HepG2 (cell line): Measurements from ENCODE around the gene PURB. TPM values are rescaled to one million over a fixed set of nuclear protein-coding genes. Genes with fewer than 3 reads are reported as not detected.

Experiments
- ATAC-seq: fragments of 200-7000 bp; cut with Tn5 transposase; 3 replicates; pipeline ENCODE4 v1.9.1; 2020; ENCODE audit warnings: mild to moderate bottlenecking, moderate library complexity
- BruUV-seq: library from RNA; stranded (reverse); fragments of 400-500 nt; replicated peaks from 2 replicates; lab custom pipeline; 2021; lab: Mats Ljungman, UMichigan
- CTCF ChIA-PET: fragments of 300-600 bp; formaldehyde crosslinking; extraction: SDS; loops from one replicate; lab custom pipeline; 2021; ENCODE audit warnings: low total read pairs, inconsistent platforms, low intra/inter-chr PET ratio; lab: Yijun Ruan, JAX
- POLR2A ChIA-PET: fragments of 350-600 bp; sonication (Branson Sonifier 250); formaldehyde crosslinking; loops from one replicate; lab custom pipeline; 2020; ENCODE audit warnings: antibody characterized with exemption, inconsistent platforms; lab: Yijun Ruan, JAX
- DNase-seq: peaks from one replicate; pipeline ENCODE4 v3.0.0-alpha.2; 2015; ENCODE audit warnings: low spot score
- FAIRE-seq: peaks from 3 replicates; lab custom pipeline; 2011; peaks lifted over from hg19 to GRCh38; lab: Jason Lieb, UNC
- H2AFZ ChIP-seq: one replicate; pipeline ENCODE4 v1.6.1; 2011; ENCODE audit warnings: low read length, inconsistent platforms
- H3K27ac ChIP-seq: fragments of 300-600 bp; 3 replicates; pipeline ENCODE4 v1.8.0; 2011; ENCODE audit warnings: mixed run types, mild to moderate bottlenecking, mixed read lengths, low read length, inconsistent platforms; ENCODE audit not compliant: insufficient read depth; ENCODE audit errors: extremely low read length
- H3K27me3 ChIP-seq, 2 experiments: fragments of 200-600 bp in 1 of 2; 2 replicates in 1 of 2; 3 replicates in 1 of 2; pipeline versions ENCODE4 v1.6.0 to v1.8.0; 2011; ENCODE audit warnings: low read length in 2 of 2, mild to moderate bottlenecking in 2 of 2, moderate library complexity in 2 of 2, inconsistent platforms in 1 of 2; ENCODE audit not compliant: insufficient read depth in 2 of 2, control insufficient read depth in 1 of 2
- H3K36me3 ChIP-seq, 2 experiments: fragments of 200-600 bp in 1 of 2; replicated peaks in 1 of 2; 2 replicates in 1 of 2; 3 replicates in 1 of 2; pipeline versions ENCODE4 v1.5.1 to v1.8.0; 2011; ENCODE audit warnings: low read length in 2 of 2, inconsistent platforms in 1 of 2; ENCODE audit not compliant: insufficient read depth in 2 of 2, control insufficient read depth in 1 of 2
- H3K4me1 ChIP-seq: 2 replicates; pipeline ENCODE4 v1.5.1; 2012; ENCODE audit warnings: low read length, inconsistent platforms; ENCODE audit not compliant: insufficient read depth
- H3K4me2 ChIP-seq: 2 replicates; pipeline ENCODE4 v1.6.0; 2011; ENCODE audit warnings: low read depth, low read length, inconsistent platforms
- H3K4me3 ChIP-seq, 3 experiments: fragments of 200-600 bp in 1 of 3; sonication (generic), shearing (Covaris generic) in 1 of 3; replicated peaks in 1 of 3; 2 replicates each; pipeline ENCODE4 v1.5.1; 2011 to 2016; ENCODE audit warnings: low read length in 3 of 3, inconsistent platforms in 2 of 3, low read depth in 2 of 3, mild to moderate bottlenecking in 2 of 3, control low read depth in 1 of 3, mixed read lengths in 1 of 3; ENCODE audit not compliant: insufficient read depth in 1 of 3
- H3K79me2 ChIP-seq: one replicate; pipeline ENCODE4 v1.6.1; 2011; ENCODE audit warnings: low read length, inconsistent platforms; ENCODE audit not compliant: insufficient read depth
- H3K9ac ChIP-seq: 2 replicates; pipeline ENCODE4 v1.6.0; 2011; ENCODE audit warnings: mild to moderate bottlenecking, low read depth, low read length, inconsistent platforms; ENCODE audit not compliant: insufficient read depth
- H3K9me3 ChIP-seq: 2 replicates; pipeline ENCODE4 v1.5.1; 2012; ENCODE audit warnings: mild to moderate bottlenecking, low read length
- H4K20me1 ChIP-seq: 2 replicates; pipeline ENCODE4 v1.6.0; 2011; ENCODE audit warnings: inconsistent platforms, mild to moderate bottlenecking, low read length, moderate library complexity; ENCODE audit not compliant: insufficient read depth
- ATRX ChIP-seq: sonication (generic); formaldehyde crosslinking; IDR thresholded peaks from 2 replicates; pipeline ENCODE4 v1.4.0; 2020; ENCODE audit warnings: missing genetic modification reagents, borderline replicate concordance
- EHMT2 ChIP-seq: fragments of 200-600 bp; sonication (generic); IDR thresholded peaks from 2 replicates; pipeline ENCODE4 v1.7.0; 2017; ENCODE audit warnings: antibody characterized with exemption, low read depth, low read length, borderline replicate concordance
- ERF ChIP-seq: IDR thresholded peaks from 2 replicates; pipeline ENCODE4 v1.6.1; 2018; ENCODE audit warnings: missing biosample characterization, missing genetic modification reagents
- IRF2 ChIP-seq: IDR thresholded peaks from 2 replicates; pipeline ENCODE4 v1.6.1; 2018; ENCODE audit warnings: missing genetic modification reagents, missing compliant biosample characterization
- MATR3 ChIP-seq: sonication (generic); formaldehyde crosslinking; IDR thresholded peaks from 2 replicates; pipeline ENCODE4 v1.4.0; 2020; ENCODE audit warnings: missing genetic modification reagents
- SRF ChIP-seq: IDR thresholded peaks from 2 replicates; pipeline ENCODE4 v1.6.1; 2011; ENCODE audit warnings: mild to moderate bottlenecking, low read depth, low read length, moderate library complexity
- SRY ChIP-seq: sonication (generic); formaldehyde crosslinking; IDR thresholded peaks from 2 replicates; pipeline ENCODE4 v1.8.0; 2022; ENCODE audit warnings: mild to moderate bottlenecking, missing genetic modification reagents
- SYNCRIP ChIP-seq: fragments of 200-400 bp; formaldehyde crosslinking; IDR thresholded peaks from 2 replicates; pipeline ENCODE4 v1.6.1; 2018; ENCODE audit warnings: mild to moderate bottlenecking, low read depth, low read length; ENCODE audit not compliant: insufficient read depth
- ZNF101 ChIP-seq: sonication (generic); formaldehyde crosslinking; IDR thresholded peaks from 2 replicates; pipeline ENCODE4 v1.4.0; 2020; ENCODE audit warnings: mild to moderate bottlenecking, low read depth, missing genetic modification reagents, borderline replicate concordance
- ZNF839 ChIP-seq: sonication (generic); formaldehyde crosslinking; IDR thresholded peaks from 2 replicates; pipeline ENCODE4 v1.4.0; 2020; ENCODE audit warnings: missing genetic modification reagents, mild to moderate bottlenecking, borderline replicate concordance
- WGBS: methylation state at CpG from one replicate; pipeline ENCODE4 v1.1.6; 2017; ENCODE audit warnings: low lambda C conversion rate; 5-methylcytosine and 5-hydroxymethylcytosine counted together
- in situ Hi-C: cut with HindIII; loops from 2 replicates; pipeline ENCODE4 v1.10.0; 2017; ENCODE audit warnings: low pct_unique_long_range_greater_than_20kb; ENCODE audit not compliant: extremely low pct_ligation_motif_present
- intact Hi-C: fragments of 100-400 bp; cut with micrococcal nuclease; formaldehyde crosslinking; loops from one replicate; pipeline ENCODE4 v1.10.0; 2022; ENCODE audit not compliant: unreplicated experiment
- polyA plus RNA-seq, 8 experiments: library from polyadenylated mRNA; depleted of rRNA in 3 of 8; stranded (reverse) in 7 of 8; unstranded in 1 of 8; fragments of >200 nt; fragmentation: Illumina TruSeq in 4 of 8; extraction: Trizol in 4 of 8; gene quantifications; 2 replicates each; pipeline versions ENCODE4 v1.2.1 to v1.2.3, GENCODE V29; 2011 to 2016; ENCODE audit warnings: low read depth in 4 of 8, missing spikeins in 1 of 8, mixed read lengths in 1 of 8; ENCODE audit not compliant: insufficient read depth in 1 of 8
- total RNA-seq, 5 experiments: library from RNA; depleted of rRNA; stranded (reverse); fragments of >200 nt; fragmentation: Illumina TruSeq; extraction: Trizol; gene quantifications; 2 replicates each; pipeline ENCODE4 v1.2.3, GENCODE V29; 2016; ENCODE audit warnings: low read depth in 1 of 5
- TF ChIP-seq, protein P1 (sequence below): sonication (generic); formaldehyde crosslinking; conservative IDR thresholded peaks from 2 replicates; pipeline ENCODE4 v1.4.0; 2020; ENCODE audit warnings: missing genetic modification reagents
- TF ChIP-seq, protein P2 (sequence below): sonication (generic); formaldehyde crosslinking; IDR thresholded peaks from 2 replicates; pipeline ENCODE4 v1.4.0; 2020; ENCODE audit warnings: missing genetic modification reagents, borderline replicate concordance
- TF ChIP-seq, protein P3 (sequence below): sonication (generic); formaldehyde crosslinking; IDR thresholded peaks from 2 replicates; pipeline ENCODE4 v1.4.0; 2020; ENCODE audit warnings: missing genetic modification reagents; ENCODE audit errors: not compliant biosample characterization

Gene PURB
- total and polyA plus RNA-seq, 2 of the 13 experiments (the other 11 are each of a cell fraction or from before 2014, with no cell fraction given) = 2.3 to 4.3 TPM

DNA sequence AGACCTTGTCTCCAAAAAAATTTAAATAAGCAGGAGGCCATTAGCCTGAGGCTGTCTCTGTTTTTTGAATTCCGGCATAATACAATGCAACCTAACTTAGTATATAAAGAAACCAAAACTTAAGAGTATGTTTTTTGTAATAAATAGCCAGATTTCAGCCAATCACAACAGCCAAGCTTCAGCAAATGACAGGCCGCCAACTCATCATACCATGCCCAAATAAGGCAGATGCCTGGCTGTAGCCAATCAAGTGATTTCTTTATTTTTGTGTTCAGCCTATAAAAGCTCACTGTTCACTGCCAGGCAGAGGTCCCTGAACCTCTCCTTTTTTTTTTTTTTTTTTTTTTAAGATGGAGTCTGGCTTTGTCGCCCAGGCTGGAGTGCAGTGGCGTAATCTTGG lies 12.7 kb upstream of the PURB start:
- ATAC-seq (no peak), DNase-seq (no peak), FAIRE-seq (no peak)
- no peaks in the 10 kb centered on the region for H3K79me2 ChIP-seq
- no peak overlapping the region for H2AFZ ChIP-seq
- CTCF ChIA-PET = no interaction called here
- no peak overlapping the region for H3K4me2 ChIP-seq
- H3K36me3 ChIP-seq = no peaks in the 10 kb centered on the region
- H3K9ac ChIP-seq = no peak overlapping the region
- no peak overlapping the region for H3K4me3 ChIP-seq
- no TSS peak for BruUV-seq
- H3K27ac ChIP-seq = no peak overlapping the region
- no peaks in the 10 kb centered on the region for H3K27me3 ChIP-seq
- H4K20me1 ChIP-seq = no peaks in the 10 kb centered on the region
- no peaks in the 10 kb centered on the region for H3K9me3 ChIP-seq
- H3K4me1 ChIP-seq = peaks cover 24% of the 10 kb centered on the region
- TF ChIP-seq SRF = peak; percentile 89
- TF ChIP-seq ZNF839 (CRISPR knock-in tag) = no peak
- WGBS = 86% methylated on average over 4 of the region's 4 CpGs
- in situ Hi-C loops (no loop called here), intact Hi-C loops (no loop called here)
- POLR2A ChIA-PET = interaction anchor here (1.0 kb wide), 1 partner anchor 17 kb away, joined by 5 read pairs; no protein-coding TSS in a partner anchor

DNA sequence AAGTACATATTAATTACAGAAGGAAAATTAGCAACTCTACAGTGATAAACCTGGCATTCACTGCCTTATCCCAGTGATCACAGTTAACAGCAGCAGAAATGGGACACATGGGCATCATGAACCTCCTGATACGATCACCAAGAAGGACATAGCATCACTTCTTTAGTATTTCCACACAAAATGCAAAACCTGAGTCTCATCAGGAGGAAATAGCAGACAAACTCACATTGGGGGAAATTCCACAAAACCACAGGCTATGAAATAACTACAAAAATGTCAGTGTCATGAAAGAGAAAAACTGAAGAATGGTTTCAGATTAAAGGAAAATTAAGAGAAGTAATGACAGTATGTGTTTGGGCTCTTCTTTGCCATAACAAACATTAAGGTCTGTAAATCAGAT lies 12.0 kb upstream of the PURB start:
- Histone ChIP-seq H3K27ac (no peak overlapping the region), H3K9ac (no peak overlapping the region), H3K27me3 (no peaks in the 10 kb centered on the region), H3K9me3 (no peaks in the 10 kb centered on the region), H4K20me1 (no peaks in the 10 kb centered on the region), H3K4me2 (no peak overlapping the region), H3K36me3 (no peaks in the 10 kb centered on the region), H3K79me2 (no peaks in the 10 kb centered on the region), H2AFZ (no peak overlapping the region), H3K4me3 (no peak overlapping the region), H3K4me1 (peaks cover 24% of the 10 kb centered on the region)
- DNase-seq = no peak
- in situ Hi-C loops (no loop called here), intact Hi-C loops (no loop called here)
- BruUV-seq = no TSS peak
- ChIA-PET CTCF (no interaction called here), POLR2A (no interaction called here)
- ATAC-seq = no peak
- WGBS = 65% methylated on average over 1 of the region's 1 CpG
- FAIRE-seq = no peak
- TF ChIP-seq, protein P1, sequence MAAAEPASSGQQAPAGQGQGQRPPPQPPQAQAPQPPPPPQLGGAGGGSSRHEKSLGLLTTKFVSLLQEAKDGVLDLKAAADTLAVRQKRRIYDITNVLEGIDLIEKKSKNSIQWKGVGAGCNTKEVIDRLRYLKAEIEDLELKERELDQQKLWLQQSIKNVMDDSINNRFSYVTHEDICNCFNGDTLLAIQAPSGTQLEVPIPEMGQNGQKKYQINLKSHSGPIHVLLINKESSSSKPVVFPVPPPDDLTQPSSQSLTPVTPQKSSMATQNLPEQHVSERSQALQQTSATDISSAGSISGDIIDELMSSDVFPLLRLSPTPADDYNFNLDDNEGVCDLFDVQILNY (CRISPR knock-in tag) = no peak
- no peak for TF ChIP-seq IRF2 (CRISPR knock-in tag)
- TF ChIP-seq, protein P2, sequence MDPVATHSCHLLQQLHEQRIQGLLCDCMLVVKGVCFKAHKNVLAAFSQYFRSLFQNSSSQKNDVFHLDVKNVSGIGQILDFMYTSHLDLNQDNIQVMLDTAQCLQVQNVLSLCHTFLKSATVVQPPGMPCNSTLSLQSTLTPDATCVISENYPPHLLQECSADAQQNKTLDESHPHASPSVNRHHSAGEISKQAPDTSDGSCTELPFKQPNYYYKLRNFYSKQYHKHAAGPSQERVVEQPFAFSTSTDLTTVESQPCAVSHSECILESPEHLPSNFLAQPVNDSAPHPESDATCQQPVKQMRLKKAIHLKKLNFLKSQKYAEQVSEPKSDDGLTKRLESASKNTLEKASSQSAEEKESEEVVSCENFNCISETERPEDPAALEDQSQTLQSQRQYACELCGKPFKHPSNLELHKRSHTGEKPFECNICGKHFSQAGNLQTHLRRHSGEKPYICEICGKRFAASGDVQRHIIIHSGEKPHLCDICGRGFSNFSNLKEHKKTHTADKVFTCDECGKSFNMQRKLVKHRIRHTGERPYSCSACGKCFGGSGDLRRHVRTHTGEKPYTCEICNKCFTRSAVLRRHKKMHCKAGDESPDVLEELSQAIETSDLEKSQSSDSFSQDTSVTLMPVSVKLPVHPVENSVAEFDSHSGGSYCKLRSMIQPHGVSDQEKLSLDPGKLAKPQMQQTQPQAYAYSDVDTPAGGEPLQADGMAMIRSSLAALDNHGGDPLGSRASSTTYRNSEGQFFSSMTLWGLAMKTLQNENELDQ (CRISPR knock-in tag) = no peak
- no peak for TF ChIP-seq EHMT2
- no peak for TF ChIP-seq ATRX (CRISPR knock-in tag)
- TF ChIP-seq ZNF101 = no peak
- no peak for TF ChIP-seq ERF (CRISPR knock-in tag)
- TF ChIP-seq, protein P3, sequence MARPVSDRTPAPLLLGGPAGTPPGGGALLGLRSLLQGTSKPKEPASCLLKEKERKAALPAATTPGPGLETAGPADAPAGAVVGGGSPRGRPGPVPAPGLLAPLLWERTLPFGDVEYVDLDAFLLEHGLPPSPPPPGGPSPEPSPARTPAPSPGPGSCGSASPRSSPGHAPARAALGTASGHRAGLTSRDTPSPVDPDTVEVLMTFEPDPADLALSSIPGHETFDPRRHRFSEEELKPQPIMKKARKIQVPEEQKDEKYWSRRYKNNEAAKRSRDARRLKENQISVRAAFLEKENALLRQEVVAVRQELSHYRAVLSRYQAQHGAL (CRISPR knock-in tag) = no peak
- TF ChIP-seq SYNCRIP = no peak
- TF ChIP-seq MATR3 = no peak
- TF ChIP-seq SRY (CRISPR knock-in tag) = no peak
